ENCODE measurements around the gene NFAT5.
"Not testable (repeated sequence)": the region's sequence is repeated elsewhere in the genome, so short reads cannot be mapped to it uniquely, and the experiment has no call there.

The NFAT5 gene

GRCh38 chr16:69565671-69566239, at the start of gene NFAT5:
Gene NFAT5 (plus strand): TSS chr16:69565966. CDS start chr16:69566302, 336 bp downstream.
- peak within 1 kb of the TSS; percentile 98 for H3K4me3 ChIP-seq (ENCODE audit: low read depth, low read length)
- no peak for TF ChIP-seq CTCF (IDR thresholded peaks at IDR 0.05; ENCODE audit: low read depth, low read length, missing control alignments)
- DNase-seq (ENCODE audit: low read depth) = no peak

GRCh38 chr16:69517914-69518313, 47.9 kb upstream of the NFAT5 start:
- DNase-seq (ENCODE audit: low read depth); H3K4me3 ChIP-seq (ENCODE audit: low read depth, low read length): not testable (repeated sequence)

GRCh38 chr16:69520413-69520799, 45.4 kb upstream of the NFAT5 start:
- TF ChIP-seq CTCF (IDR thresholded peaks at IDR 0.05; ENCODE audit: low read depth, low read length, missing control alignments) = no peak
- H3K4me3 ChIP-seq (ENCODE audit: low read depth, low read length) = no peak overlapping the region

GRCh38 chr16:69520800-69521602, 44.8 kb upstream of the NFAT5 start:
- DNase-seq (ENCODE audit: low read depth) = peak; percentile 55
- no peak for TF ChIP-seq CTCF (IDR thresholded peaks at IDR 0.05; ENCODE audit: low read depth, low read length, missing control alignments)
- no peak overlapping the region for H3K4me3 ChIP-seq (ENCODE audit: low read depth, low read length)

More at GRCh38 chr16:69520413-69520799, 45.4 kb upstream of the NFAT5 start:
- no peak for DNase-seq (ENCODE audit: low read depth)

- TF ChIP-seq CTCF (IDR thresholded peaks at IDR 0.05; ENCODE audit: low read depth, low read length, missing control alignments) = no peak
- H3K4me3 ChIP-seq (ENCODE audit: low read depth, low read length) = no peak overlapping the region
- DNase-seq (ENCODE audit: low read depth) = no peak
These were observed 43.7 kb upstream of the NFAT5 start for GRCh38 chr16:69522041-69522578.

GRCh38 chr16:69522732-69523404, 42.9 kb upstream of the NFAT5 start:
- no peak for DNase-seq (ENCODE audit: low read depth)
- TF ChIP-seq CTCF (IDR thresholded peaks at IDR 0.05; ENCODE audit: low read depth, low read length, missing control alignments) = no peak
- no peak overlapping the region for H3K4me3 ChIP-seq (ENCODE audit: low read depth, low read length)

Data from GM12864 (cell line).